Measurements from ENCODE around the gene DAAM2. TPM values are rescaled to one million over a fixed set of nuclear protein-coding genes. Genes with fewer than 3 reads are reported as not detected.

The DAAM2 gene
- polyA plus RNA-seq, 2 of the 4 experiments (the other 2 are of a cell fraction), result not detected

DNA sequence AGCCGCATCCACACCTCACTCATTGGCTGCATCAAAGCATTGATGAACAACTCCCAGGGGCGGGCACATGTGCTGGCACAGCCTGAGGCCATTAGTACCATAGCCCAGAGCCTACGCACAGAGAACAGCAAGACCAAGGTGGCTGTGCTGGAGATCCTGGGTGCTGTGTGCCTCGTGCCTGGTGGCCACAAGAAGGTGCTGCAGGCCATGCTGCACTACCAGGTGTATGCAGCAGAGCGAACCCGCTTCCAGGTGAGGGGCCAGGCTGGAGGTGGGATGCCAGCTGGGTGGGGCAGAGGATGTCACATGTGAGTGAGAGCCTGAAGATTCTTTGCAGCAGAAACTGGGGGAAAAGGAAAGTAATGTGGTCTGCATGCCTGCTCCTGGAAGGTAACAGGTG, 75.4 kb downstream of the DAAM2 start (continued):
- no peak for TF ChIP-seq TFCP2L1 (CRISPR knock-in tag; IDR thresholded peaks at IDR 0.05)

DNA sequence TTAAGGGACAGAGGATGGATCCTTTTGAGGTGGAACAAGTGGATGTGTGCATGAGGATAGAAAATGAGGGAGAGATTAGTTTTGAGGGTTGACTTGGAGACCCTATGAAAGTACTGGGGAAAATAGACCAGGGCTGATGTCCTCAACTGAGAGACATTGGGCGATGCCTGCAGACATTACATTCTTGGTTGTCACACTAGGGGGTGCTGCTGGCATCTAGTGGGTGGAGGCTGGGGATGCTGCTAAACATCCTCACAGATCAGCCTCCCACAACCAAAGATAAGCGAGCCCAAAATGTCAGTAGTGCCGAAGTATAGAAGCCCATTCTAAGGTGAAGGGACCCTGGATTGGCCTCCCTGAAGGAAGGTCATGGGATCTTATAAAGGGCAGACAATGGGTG, 78.8 kb downstream of the DAAM2 start:
- DNase-seq (ENCODE audit: low read depth in 1 of 2, low spot score in 1 of 2) (no peak), ATAC-seq (no peak), FAIRE-seq (no peak)
- Histone ChIP-seq H3K4me2 (no peak overlapping the region), H3K9me3 (no peaks in the 10 kb centered on the region), H3K27ac (no peak overlapping the region), H3K4me3 (no peak overlapping the region), H3K4me1 (no peaks in the 10 kb centered on the region)
- TF ChIP-seq, protein P1, sequence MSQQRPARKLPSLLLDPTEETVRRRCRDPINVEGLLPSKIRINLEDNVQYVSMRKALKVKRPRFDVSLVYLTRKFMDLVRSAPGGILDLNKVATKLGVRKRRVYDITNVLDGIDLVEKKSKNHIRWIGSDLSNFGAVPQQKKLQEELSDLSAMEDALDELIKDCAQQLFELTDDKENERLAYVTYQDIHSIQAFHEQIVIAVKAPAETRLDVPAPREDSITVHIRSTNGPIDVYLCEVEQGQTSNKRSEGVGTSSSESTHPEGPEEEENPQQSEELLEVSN (IDR thresholded peaks at IDR 0.05; ENCODE audit: borderline replicate concordance, low read depth), result no peak
- TF ChIP-seq EHF (CRISPR knock-in tag; IDR thresholded peaks at IDR 0.05) (no peak), FOSL2 (IDR thresholded peaks at IDR 0.05) (no peak), FOSL2 (CRISPR knock-in tag; IDR thresholded peaks at IDR 0.05) (no peak), NR3C1 (IDR thresholded peaks at IDR 0.05) (no peak), ZFP36 (IDR thresholded peaks at IDR 0.05; ENCODE audit: borderline replicate concordance, partially characterized antibody) (no peak), NPAS2 (CRISPR knock-in tag; IDR thresholded peaks at IDR 0.05; ENCODE audit: borderline replicate concordance) (no peak), FOXS1 (CRISPR knock-in tag; IDR thresholded peaks at IDR 0.05) (no peak), CBX8 (IDR thresholded peaks at IDR 0.05) (no peak), RCOR1 (IDR thresholded peaks at IDR 0.05; ENCODE audit: low read depth, low read length) (no peak), CHD4 (IDR thresholded peaks at IDR 0.05; ENCODE audit: borderline replicate concordance) (no peak), TFCP2L1 (CRISPR knock-in tag; IDR thresholded peaks at IDR 0.05) (no peak), HEYL (CRISPR knock-in tag; IDR thresholded peaks at IDR 0.05) (no peak), ESRRA (IDR thresholded peaks at IDR 0.05; ENCODE audit: borderline replicate concordance, low read length) (no peak), CBX2 (IDR thresholded peaks at IDR 0.05; ENCODE audit: borderline replicate concordance, low read depth) (no peak), TP53 (CRISPR knock-in tag; IDR thresholded peaks at IDR 0.05) (no peak)
- TF ChIP-seq, protein P2, sequence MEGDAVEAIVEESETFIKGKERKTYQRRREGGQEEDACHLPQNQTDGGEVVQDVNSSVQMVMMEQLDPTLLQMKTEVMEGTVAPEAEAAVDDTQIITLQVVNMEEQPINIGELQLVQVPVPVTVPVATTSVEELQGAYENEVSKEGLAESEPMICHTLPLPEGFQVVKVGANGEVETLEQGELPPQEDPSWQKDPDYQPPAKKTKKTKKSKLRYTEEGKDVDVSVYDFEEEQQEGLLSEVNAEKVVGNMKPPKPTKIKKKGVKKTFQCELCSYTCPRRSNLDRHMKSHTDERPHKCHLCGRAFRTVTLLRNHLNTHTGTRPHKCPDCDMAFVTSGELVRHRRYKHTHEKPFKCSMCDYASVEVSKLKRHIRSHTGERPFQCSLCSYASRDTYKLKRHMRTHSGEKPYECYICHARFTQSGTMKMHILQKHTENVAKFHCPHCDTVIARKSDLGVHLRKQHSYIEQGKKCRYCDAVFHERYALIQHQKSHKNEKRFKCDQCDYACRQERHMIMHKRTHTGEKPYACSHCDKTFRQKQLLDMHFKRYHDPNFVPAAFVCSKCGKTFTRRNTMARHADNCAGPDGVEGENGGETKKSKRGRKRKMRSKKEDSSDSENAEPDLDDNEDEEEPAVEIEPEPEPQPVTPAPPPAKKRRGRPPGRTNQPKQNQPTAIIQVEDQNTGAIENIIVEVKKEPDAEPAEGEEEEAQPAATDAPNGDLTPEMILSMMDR (IDR thresholded peaks at IDR 0.05), result no peak
- TF ChIP-seq, protein P3, sequence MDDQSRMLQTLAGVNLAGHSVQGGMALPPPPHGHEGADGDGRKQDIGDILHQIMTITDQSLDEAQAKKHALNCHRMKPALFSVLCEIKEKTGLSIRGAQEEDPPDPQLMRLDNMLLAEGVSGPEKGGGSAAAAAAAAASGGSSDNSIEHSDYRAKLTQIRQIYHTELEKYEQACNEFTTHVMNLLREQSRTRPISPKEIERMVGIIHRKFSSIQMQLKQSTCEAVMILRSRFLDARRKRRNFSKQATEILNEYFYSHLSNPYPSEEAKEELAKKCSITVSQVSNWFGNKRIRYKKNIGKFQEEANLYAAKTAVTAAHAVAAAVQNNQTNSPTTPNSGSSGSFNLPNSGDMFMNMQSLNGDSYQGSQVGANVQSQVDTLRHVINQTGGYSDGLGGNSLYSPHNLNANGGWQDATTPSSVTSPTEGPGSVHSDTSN (IDR thresholded peaks at IDR 0.05), result no peak
- ChIA-PET POLR2A (no interaction called here), CTCF (no interaction called here)
- WGBS (ENCODE audit: missing lambda C conversion rate), result 0% methylated on average over 3 of the region's 3 CpGs

DNA sequence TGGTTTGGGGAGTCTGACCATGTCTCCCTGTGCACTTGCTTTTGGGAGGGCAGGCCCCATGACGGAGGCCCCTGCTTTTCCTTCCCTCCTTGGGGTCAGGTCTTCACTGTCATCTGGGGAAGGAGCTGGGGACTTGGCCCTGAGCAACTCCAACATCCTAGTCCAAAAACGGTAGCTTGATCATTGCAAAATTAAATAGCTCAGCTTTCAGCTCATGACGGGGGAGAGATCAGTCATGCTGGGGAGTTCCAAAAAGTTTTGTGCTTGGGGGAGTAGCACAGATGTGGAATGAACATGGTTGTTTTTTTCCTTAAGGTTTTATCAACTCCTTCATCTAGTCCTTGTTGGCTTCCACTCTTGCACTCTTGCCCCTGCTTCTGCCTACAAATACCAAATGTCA, 81.3 kb downstream of the DAAM2 start:
- Histone ChIP-seq H3K27ac (no peak overlapping the region), H3K4me1 (no peaks in the 10 kb centered on the region), H3K9me3 (no peaks in the 10 kb centered on the region), H3K4me2 (no peak overlapping the region), H3K4me3 (no peak overlapping the region)
- ATAC-seq (no peak), DNase-seq (ENCODE audit: low read depth in 1 of 2, low spot score in 1 of 2) (no peak), FAIRE-seq (no peak)
- ChIA-PET POLR2A (no interaction called here), CTCF (interaction anchor here (0.9 kb wide), 1 partner anchor 8 kb away, joined by 3 read pairs; no protein-coding TSS in a partner anchor)
- WGBS (ENCODE audit: missing lambda C conversion rate), result 4% methylated on average over 3 of the region's 3 CpGs
- TF ChIP-seq TP53 (CRISPR knock-in tag; IDR thresholded peaks at IDR 0.05), result no peak
- TF ChIP-seq HOXB5 (CRISPR knock-in tag; IDR thresholded peaks at IDR 0.05), result no peak
- TF ChIP-seq MAFK (IDR thresholded peaks at IDR 0.05; ENCODE audit: partially characterized antibody), result no peak
- no peak for TF ChIP-seq GATA3 (IDR thresholded peaks at IDR 0.05; ENCODE audit: borderline replicate concordance)
- TF ChIP-seq MYC (IDR thresholded peaks at IDR 0.05; ENCODE audit: borderline replicate concordance, low read length), result no peak
- no peak for TF ChIP-seq BHLHE40 (IDR thresholded peaks at IDR 0.05; ENCODE audit: low read depth, low read length)
